HG02678 (cell line): Measurements from ENCODE around the gene NUPR2.
"Not testable (repeated sequence)": the region's sequence is repeated elsewhere in the genome, so short reads cannot be mapped to it uniquely, and the experiment has no call there.

Experiments used
- ATAC-seq: cut with Tn5 transposase; IDR thresholded peaks from one replicate; pipeline ENCODE4 v1.9.1; 2021; ENCODE audit warnings: mild to moderate bottlenecking, moderate library complexity; ENCODE audit not compliant: unreplicated experiment

The NUPR2 gene

GRCh38 chr7:56115852-56116538 lies at the start of gene NUPR2:
TSS of gene NUPR2 (minus strand) at chr7:56116417. CDS start at chr7:56116314, 103 bp downstream.
- no peak for ATAC-seq

GRCh38 chr7:56157238-56157790 lies 41.1 kb upstream of the NUPR2 start:
- no peak for ATAC-seq

GRCh38 chr7:56131062-56131461 lies 14.8 kb upstream of the NUPR2 start:
- not testable (repeated sequence) for ATAC-seq

GRCh38 chr7:56127241-56127975 lies 11.2 kb upstream of the NUPR2 start:
- ATAC-seq = no peak

- ATAC-seq = no peak
These were observed 9.6 kb upstream of the NUPR2 start for GRCh38 chr7:56125831-56126230.

GRCh38 chr7:56124981-56125380 lies 8.8 kb upstream of the NUPR2 start:
- ATAC-seq = no peak

- no peak for ATAC-seq
These were observed 5.2 kb upstream of the NUPR2 start for GRCh38 chr7:56121440-56121839.

- not testable (repeated sequence) for ATAC-seq
These were observed 4.0 kb downstream of the NUPR2 start for GRCh38 chr7:56112244-56112643.

- ATAC-seq = no peak
These were observed 5.6 kb downstream of the NUPR2 start for GRCh38 chr7:56110611-56111010.

GRCh38 chr7:56107954-56108258 lies 8.3 kb downstream of the NUPR2 start:
- no peak for ATAC-seq

GRCh38 chr7:56106108-56107073 lies 9.8 kb downstream of the NUPR2 start, which contains the start of gene CHCHD2:
TSS of gene CHCHD2 (minus strand) at chr7:56106476. CDS start at chr7:56106413, 63 bp downstream.
- ATAC-seq = peak; percentile 100

- peak; percentile 18 for ATAC-seq
These were observed 10.7 kb downstream of the NUPR2 start for GRCh38 chr7:56105508-56105907.

- ATAC-seq = not testable (repeated sequence)
These were observed 12.1 kb downstream of the NUPR2 start for GRCh38 chr7:56104138-56104537.

- ATAC-seq = no peak
These were observed 16.6 kb downstream of the NUPR2 start for GRCh38 chr7:56099653-56100052.

GRCh38 chr7:56098187-56099008 lies 17.8 kb downstream of the NUPR2 start:
- ATAC-seq = not testable (repeated sequence)

- no peak for ATAC-seq
These were observed 18.5 kb downstream of the NUPR2 start for GRCh38 chr7:56097700-56098099.

- no peak for ATAC-seq
These were observed 23.3 kb downstream of the NUPR2 start, which contains the start of gene PHKG1 for GRCh38 chr7:56092789-56093531. TSS of gene PHKG1 (minus strand) at chr7:56092952. CDS start at chr7:56088941, 4,011 bp downstream.

- not testable (repeated sequence) for ATAC-seq
These were observed 23.8 kb downstream of the NUPR2 start for GRCh38 chr7:56092388-56092787.

- no peak for ATAC-seq
These were observed 24.6 kb downstream of the NUPR2 start for GRCh38 chr7:56091591-56091990.
